Stomach (tissue), 9 donors: Measurements from ENCODE around the gene AKAP6. TPM values are rescaled to one million over a fixed set of nuclear protein-coding genes. Genes with fewer than 3 reads are reported as not detected.

ENCODE experiments used
- DNase-seq, 2 donors: peaks; one replicate each; pipeline versions ENCODE4 v3.0.0 to v3.0.0-alpha.2; 2013 to 2019
- H3K27ac ChIP-seq, 5 donors: fragments of 200-600 bp in 4 of 5; sonication (generic) in 4 of 5; one replicate each; pipeline ENCODE4 v1.5.1; 2013 to 2019; ENCODE audit warnings: mild to moderate bottlenecking in 1 of 5, moderate library complexity in 1 of 5
- H3K27me3 ChIP-seq, 3 donors: fragments of 200-600 bp; sonication (generic); one replicate each; pipeline ENCODE4 v1.5.1; 2017 to 2019; ENCODE audit warnings: mixed run types in 1 of 3
- H3K36me3 ChIP-seq, 4 donors: fragments of 200-600 bp; sonication (generic); 1 replicate in 3 of 4; 2 replicates in 1 of 4; pipeline ENCODE4 v1.5.1; 2016 to 2019
- H3K4me1 ChIP-seq, 4 donors: fragments of 200-600 bp; sonication (generic); one replicate each; pipeline ENCODE4 v1.5.1; 2016 to 2019
- H3K4me3 ChIP-seq, 4 donors: fragments of 200-600 bp; sonication (generic) in 3 of 4; one replicate each; pipeline ENCODE4 v1.5.1; 2016 to 2019; ENCODE audit warnings: mild to moderate bottlenecking in 1 of 4
- H3K9me3 ChIP-seq, 4 donors: fragments of 200-600 bp; sonication (generic); one replicate each; pipeline ENCODE4 v1.5.1; 2016 to 2019
- CTCF ChIP-seq, 7 experiments: fragments of 450-650 bp in 4 of 7; fragments of 200-600 bp in 3 of 7; sonication (generic) in 3 of 7; IDR thresholded peaks; one replicate each; pipeline ENCODE4 v1.5.1; 2016 to 2019; ENCODE audit warnings: antibody characterized with exemption in 7 of 7, control low read depth in 2 of 7, mild to moderate bottlenecking in 1 of 7
- EP300 ChIP-seq: sonication (generic); formaldehyde crosslinking; IDR thresholded peaks from one replicate; pipeline ENCODE4 v1.6.1; 2017; ENCODE audit warnings: antibody characterized with exemption
- POLR2A ChIP-seq, 4 donors: fragments of 450-650 bp; IDR thresholded peaks; one replicate each; pipeline ENCODE4 v1.6.1; 2016; ENCODE audit warnings: antibody characterized with exemption in 4 of 4, control low read depth in 2 of 4, mild to moderate bottlenecking in 1 of 4, moderate library complexity in 1 of 4
- POLR2AphosphoS5 ChIP-seq, 3 donors: sonication (generic); formaldehyde crosslinking; IDR thresholded peaks; one replicate each; pipeline ENCODE4 v1.6.1; 2016; ENCODE audit warnings: antibody characterized with exemption in 3 of 3
- WGBS, 5 donors: extraction: QIAGEN DNeasy Blood & Tissue Kit in 3 of 5; methylation state at CpG; one replicate each; pipeline versions ENCODE4 v1.1.5 to v1.1.7; 2013 to 2018; 5-methylcytosine and 5-hydroxymethylcytosine counted together
- intact Hi-C: fragments of 100-400 bp; cut with DNase I; formaldehyde crosslinking; loops from one replicate; pipeline ENCODE4 v1.15.1; 2023; ENCODE audit warnings: low total_unique reads
- polyA plus RNA-seq, 3 donors: library from polyadenylated mRNA; stranded (reverse); fragments of 200-250 nt; gene quantifications; one replicate each; pipeline ENCODE4 v1.2.3, GENCODE V29; 2013
- total RNA-seq, 5 donors: library from RNA; depleted of rRNA; stranded (reverse); fragments of >200 nt; gene quantifications; one replicate each; pipeline versions ENCODE4 v1.1.0 to v1.2.3, GENCODE V29; 2014 to 2016
- donor health status: healthy with polysubstance abuse.
- donor health status: Bipolar disorder and iron deficiency.
- donor health status: healthy.

The AKAP6 gene
- total and polyA plus RNA-seq, 8 donors, result 0.15 to 132 (median 3.3) TPM

GRCh38 chr14:32306549-32306948 lies 22.5 kb upstream of the AKAP6 start:
- Histone ChIP-seq H3K4me3 (no peak overlapping the region), H3K4me1 (peaks cover 0 to 8% (median 0%) of the 10 kb centered on the region in 4 donors), H3K36me3 (no peaks in the 10 kb centered on the region), H3K27ac (no peak overlapping the region), H3K9me3 (no peaks in the 10 kb centered on the region), H3K27me3 (no peaks in the 10 kb centered on the region)
- intact Hi-C loops, result no loop called here
- no peak for DNase-seq
- WGBS, 5 donors, result 90 to 97% (median 93%) methylated on average over 3 of the region's 3 CpGs
- TF ChIP-seq EP300 (no peak), CTCF (IDR thresholded peaks at IDR 0.05) (no peak), POLR2AphosphoS5 (IDR thresholded peaks at IDR 0.05) (no peak), POLR2A (IDR thresholded peaks at IDR 0.05) (no peak)

- Histone ChIP-seq H3K4me3 (no peak overlapping the region), H3K27me3 (no peaks in the 10 kb centered on the region), H3K4me1 (peaks cover 0 to 8% (median 0%) of the 10 kb centered on the region in 4 donors), H3K27ac (peak overlapping the region in 1 of 5 donors; percentile 45), H3K9me3 (no peaks in the 10 kb centered on the region), H3K36me3 (no peaks in the 10 kb centered on the region)
- TF ChIP-seq CTCF (IDR thresholded peaks at IDR 0.05), result no peak
- TF ChIP-seq POLR2A (IDR thresholded peaks at IDR 0.05), result no peak
- TF ChIP-seq EP300, result no peak
- TF ChIP-seq POLR2AphosphoS5 (IDR thresholded peaks at IDR 0.05), result no peak
- WGBS, 5 donors, result 32 to 57% (median 37%) methylated on average over 3 of the region's 3 CpGs
- intact Hi-C loops, result no loop called here
- peak; percentile 26 to 32 for DNase-seq
These were observed 21.1 kb upstream of the AKAP6 start for GRCh38 chr14:32307881-32308582.

- TF ChIP-seq POLR2AphosphoS5 (IDR thresholded peaks at IDR 0.05), result no peak
- no peak for TF ChIP-seq EP300
- TF ChIP-seq POLR2A (IDR thresholded peaks at IDR 0.05), result no peak
- no peak for TF ChIP-seq CTCF (IDR thresholded peaks at IDR 0.05)
- intact Hi-C loops, result no loop called here
- H3K36me3 ChIP-seq, result no peaks in the 10 kb centered on the region
- DNase-seq, result no peak
- no peak overlapping the region for H3K4me3 ChIP-seq
- H3K27me3 ChIP-seq, result no peaks in the 10 kb centered on the region
- H3K4me1 ChIP-seq, result peaks cover 0 to 8% (median 0%) of the 10 kb centered on the region in 4 donors
- H3K27ac ChIP-seq, result no peak overlapping the region
- H3K9me3 ChIP-seq, result no peaks in the 10 kb centered on the region
These were observed 18.2 kb upstream of the AKAP6 start for GRCh38 chr14:32310876-32311275.

- TF ChIP-seq POLR2AphosphoS5 (IDR thresholded peaks at IDR 0.05), result no peak
- TF ChIP-seq CTCF (IDR thresholded peaks at IDR 0.05), result no peak
- no peak for TF ChIP-seq POLR2A (IDR thresholded peaks at IDR 0.05)
- no peak for TF ChIP-seq EP300
- H3K27ac ChIP-seq, result no peak overlapping the region
- no peaks in the 10 kb centered on the region for H3K9me3 ChIP-seq
- H3K4me3 ChIP-seq, result no peak overlapping the region
- no peaks in the 10 kb centered on the region for H3K27me3 ChIP-seq
- peaks cover 0 to 8% (median 0%) of the 10 kb centered on the region in 4 donors for H3K4me1 ChIP-seq
- 60 to 69% (median 61%) methylated on average over 3 of the region's 3 CpGs for WGBS, 5 donors
- intact Hi-C loops, result no loop called here
- no peaks in the 10 kb centered on the region for H3K36me3 ChIP-seq
- DNase-seq, result no peak
These were observed 17.6 kb upstream of the AKAP6 start for GRCh38 chr14:32311294-32312009.
